PC-9 (cell line): ENCODE measurements around the gene TSPOAP1. TPM values are rescaled to one million over a fixed set of nuclear protein-coding genes. Genes with fewer than 3 reads are reported as not detected.

Source experiments
- BruUV-seq: library from RNA; stranded (reverse); fragments of 400-500 nt; replicated peaks from 2 replicates; lab custom pipeline; 2021; lab: Mats Ljungman, UMichigan
- CTCF ChIA-PET: fragments of 300-600 bp; sonication (Branson Sonifier 250); formaldehyde crosslinking; loops from one replicate; lab custom pipeline; 2022; ENCODE audit warnings: antibody characterized with exemption; lab: Charles Lee
- POLR2A ChIA-PET: fragments of 300-600 bp; sonication (Branson Sonifier 250); formaldehyde crosslinking; loops from one replicate; lab custom pipeline; 2022; ENCODE audit warnings: antibody characterized with exemption; ENCODE audit not compliant: unreplicated experiment; lab: Charles Lee
- DNase-seq, 2 experiments: peaks; one replicate each; pipeline versions ENCODE4 v3.0.0 to v3.0.0-alpha.2; 2015 to 2022; ENCODE audit warnings: mixed read lengths in 1 of 2
- H2AFZ ChIP-seq: fragments of 200-600 bp; sonication (generic); 2 replicates; pipeline ENCODE4 v1.8.1; 2017; ENCODE audit warnings: antibody characterized with exemption
- H3F3A ChIP-seq: fragments of 200-600 bp; sonication (generic); 2 replicates; pipeline ENCODE4 v1.8.1; 2017; ENCODE audit warnings: antibody characterized with exemption, mild to moderate bottlenecking, low read depth; ENCODE audit not compliant: insufficient read depth
- H3K27ac ChIP-seq: fragments of 200-600 bp; sonication (generic); 2 replicates; pipeline ENCODE4 v1.6.1; 2016; ENCODE audit warnings: mixed run types
- H3K27me3 ChIP-seq: fragments of 200-600 bp; sonication (generic); 2 replicates; pipeline ENCODE4 v1.6.1; 2016; ENCODE audit warnings: low read depth, mixed run types; ENCODE audit not compliant: insufficient read depth
- H3K36me3 ChIP-seq: fragments of 200-600 bp; sonication (generic); 2 replicates; pipeline ENCODE4 v1.6.1; 2016; ENCODE audit warnings: low read depth, mixed run types
- H3K4me1 ChIP-seq: fragments of 200-600 bp; sonication (generic); replicated peaks from 2 replicates; pipeline ENCODE4 v1.6.1; 2016; ENCODE audit warnings: mixed run types; ENCODE audit not compliant: insufficient read depth
- H3K4me2 ChIP-seq: fragments of 200-600 bp; sonication (generic); 2 replicates; pipeline ENCODE4 v1.6.1; 2017; ENCODE audit warnings: mixed run types
- H3K4me3 ChIP-seq: fragments of 200-600 bp; sonication (generic); 2 replicates; pipeline ENCODE4 v1.6.1; 2016; ENCODE audit warnings: mixed run types
- H3K79me2 ChIP-seq: fragments of 200-600 bp; sonication (generic); 2 replicates; pipeline ENCODE4 v1.6.1; 2017; ENCODE audit warnings: low read depth, mixed run types
- H3K9me2 ChIP-seq: fragments of 200-600 bp; sonication (generic); 2 replicates; pipeline ENCODE4 v1.8.1; 2017; ENCODE audit warnings: mild to moderate bottlenecking; ENCODE audit not compliant: insufficient read depth
- H3K9me3 ChIP-seq: fragments of 200-600 bp; sonication (generic); 2 replicates; pipeline ENCODE4 v1.8.1; 2016; ENCODE audit warnings: low read depth; ENCODE audit not compliant: insufficient read depth
- H4K20me1 ChIP-seq: fragments of 200-600 bp; sonication (generic); 2 replicates; pipeline ENCODE4 v1.8.1; 2017; ENCODE audit not compliant: insufficient read depth
- EZH2 ChIP-seq: fragments of 200-600 bp; sonication (generic); IDR thresholded peaks from 2 replicates; pipeline ENCODE4 v1.8.0; 2017; ENCODE audit warnings: antibody characterized with exemption, low read depth
- intact Hi-C: fragments of 100-400 bp; cut with micrococcal nuclease; formaldehyde crosslinking; loops from one replicate; pipeline ENCODE4 v1.10.0; 2022; ENCODE audit not compliant: unreplicated experiment
- total RNA-seq: library from RNA; stranded (reverse); gene quantifications from 2 replicates; pipeline ENCODE4 v1.2.3, GENCODE V29; 2021
- TF ChIP-seq, protein P1 (sequence below): fragments of 200-600 bp; sonication (generic); conservative IDR thresholded peaks from 2 replicates; pipeline ENCODE4 v1.6.1; 2017; ENCODE audit warnings: mixed run types, antibody characterized with exemption, mild to moderate bottlenecking, moderate library complexity

The TSPOAP1 gene
- total RNA-seq, 1 experiment from 2014 or later, result 0.15 TPM

DNA sequence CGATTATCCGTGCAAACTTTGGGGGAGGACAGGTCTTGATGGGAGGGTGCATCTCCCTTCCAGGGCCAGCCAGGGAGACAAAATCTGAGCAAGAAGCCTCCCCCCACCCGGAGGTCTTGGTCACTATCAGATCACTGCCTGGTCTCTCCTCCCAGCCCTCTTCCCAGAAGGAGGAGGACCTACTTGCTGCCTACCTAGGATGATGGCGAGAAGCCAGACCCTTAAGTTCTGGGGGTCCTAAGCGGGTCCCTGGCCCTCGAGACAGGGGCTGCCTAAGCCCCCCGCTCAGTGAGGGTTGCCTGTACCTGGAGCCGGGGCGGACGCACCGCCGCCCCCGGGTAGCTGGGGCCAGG, 4.6 kb downstream of the TSPOAP1 start:
- no peaks in the 10 kb centered on the region for H3K9me2 ChIP-seq
- TF ChIP-seq, protein P1, sequence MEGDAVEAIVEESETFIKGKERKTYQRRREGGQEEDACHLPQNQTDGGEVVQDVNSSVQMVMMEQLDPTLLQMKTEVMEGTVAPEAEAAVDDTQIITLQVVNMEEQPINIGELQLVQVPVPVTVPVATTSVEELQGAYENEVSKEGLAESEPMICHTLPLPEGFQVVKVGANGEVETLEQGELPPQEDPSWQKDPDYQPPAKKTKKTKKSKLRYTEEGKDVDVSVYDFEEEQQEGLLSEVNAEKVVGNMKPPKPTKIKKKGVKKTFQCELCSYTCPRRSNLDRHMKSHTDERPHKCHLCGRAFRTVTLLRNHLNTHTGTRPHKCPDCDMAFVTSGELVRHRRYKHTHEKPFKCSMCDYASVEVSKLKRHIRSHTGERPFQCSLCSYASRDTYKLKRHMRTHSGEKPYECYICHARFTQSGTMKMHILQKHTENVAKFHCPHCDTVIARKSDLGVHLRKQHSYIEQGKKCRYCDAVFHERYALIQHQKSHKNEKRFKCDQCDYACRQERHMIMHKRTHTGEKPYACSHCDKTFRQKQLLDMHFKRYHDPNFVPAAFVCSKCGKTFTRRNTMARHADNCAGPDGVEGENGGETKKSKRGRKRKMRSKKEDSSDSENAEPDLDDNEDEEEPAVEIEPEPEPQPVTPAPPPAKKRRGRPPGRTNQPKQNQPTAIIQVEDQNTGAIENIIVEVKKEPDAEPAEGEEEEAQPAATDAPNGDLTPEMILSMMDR, result no peak
- TF ChIP-seq EZH2, result no peak

DNA sequence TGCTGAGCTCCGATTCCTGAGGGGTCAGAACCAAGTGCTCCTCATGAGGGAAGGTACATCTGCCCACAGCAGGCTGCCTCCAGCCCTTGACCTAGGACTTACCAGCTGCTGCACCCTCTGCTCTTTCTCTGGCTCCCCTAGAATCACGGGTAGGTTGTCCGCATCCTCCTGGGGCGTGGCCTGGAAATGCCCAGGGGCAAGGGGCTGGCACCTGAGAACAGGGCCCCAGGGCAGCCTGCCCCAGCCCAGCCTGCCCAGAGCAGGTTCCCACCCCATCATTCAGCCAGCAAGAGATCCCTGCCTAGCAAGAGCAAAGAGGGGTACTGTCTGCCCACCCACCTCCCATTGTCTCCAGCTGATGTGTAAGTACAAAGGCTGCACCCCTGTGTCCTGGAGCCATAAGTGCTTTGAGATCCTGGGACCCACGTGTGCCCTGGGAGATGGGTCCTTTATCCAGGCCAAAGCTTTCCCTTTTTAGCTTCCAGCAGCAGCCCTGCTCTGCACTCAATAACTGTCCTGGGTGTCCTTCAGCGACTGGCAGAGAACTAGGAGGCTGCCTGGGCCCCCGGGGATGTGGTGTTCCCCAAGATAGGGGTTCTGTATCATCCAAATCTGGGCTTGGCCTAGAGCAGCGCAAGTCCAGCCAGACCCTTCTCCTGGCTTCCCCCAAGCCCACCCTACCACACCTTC, 5.1 kb downstream of the TSPOAP1 start:
- CTCF ChIA-PET, result no interaction called here
- H3K27me3 ChIP-seq, result peaks cover 80% of the 10 kb centered on the region
- no peaks in the 10 kb centered on the region for H3K36me3 ChIP-seq
- H3K9me3 ChIP-seq, result no peaks in the 10 kb centered on the region
- no peak overlapping the region for H2AFZ ChIP-seq
- intact Hi-C loops, result no loop called here
- no peak overlapping the region for H3K4me3 ChIP-seq
- no TSS peak for BruUV-seq
- H3K9me2 ChIP-seq, result no peaks in the 10 kb centered on the region
- no peak for DNase-seq
- no peaks in the 10 kb centered on the region for H3K4me1 ChIP-seq
- H4K20me1 ChIP-seq, result no peaks in the 10 kb centered on the region
- H3F3A ChIP-seq, result no peaks in the 10 kb centered on the region
- no peak overlapping the region for H3K4me2 ChIP-seq
- H3K27ac ChIP-seq, result no peak overlapping the region
- POLR2A ChIA-PET, result interaction anchor here (0.7 kb wide), 1 partner anchor 115 kb away, joined by 3 read pairs; no protein-coding TSS in a partner anchor
- no peaks in the 10 kb centered on the region for H3K79me2 ChIP-seq
- TF ChIP-seq, protein P1, result no peak
- TF ChIP-seq EZH2, result no peak

More for the DNA sequence above, 4.6 kb downstream of the TSPOAP1 start:
- Histone ChIP-seq H3K4me3 (no peak overlapping the region), H4K20me1 (no peaks in the 10 kb centered on the region), H3K4me1 (no peaks in the 10 kb centered on the region), H3K79me2 (no peaks in the 10 kb centered on the region), H3K27me3 (peaks cover 82% of the 10 kb centered on the region), H2AFZ (no peak overlapping the region), H3K27ac (no peak overlapping the region), H3K9me3 (no peaks in the 10 kb centered on the region), H3K4me2 (no peak overlapping the region; the same call in 1 of the 2 replicates), H3K36me3 (no peaks in the 10 kb centered on the region), H3F3A (no peaks in the 10 kb centered on the region)
- no TSS peak for BruUV-seq
- intact Hi-C loops, result no loop called here
- DNase-seq, result no peak
- ChIA-PET POLR2A (no interaction called here), CTCF (no interaction called here)

DNA sequence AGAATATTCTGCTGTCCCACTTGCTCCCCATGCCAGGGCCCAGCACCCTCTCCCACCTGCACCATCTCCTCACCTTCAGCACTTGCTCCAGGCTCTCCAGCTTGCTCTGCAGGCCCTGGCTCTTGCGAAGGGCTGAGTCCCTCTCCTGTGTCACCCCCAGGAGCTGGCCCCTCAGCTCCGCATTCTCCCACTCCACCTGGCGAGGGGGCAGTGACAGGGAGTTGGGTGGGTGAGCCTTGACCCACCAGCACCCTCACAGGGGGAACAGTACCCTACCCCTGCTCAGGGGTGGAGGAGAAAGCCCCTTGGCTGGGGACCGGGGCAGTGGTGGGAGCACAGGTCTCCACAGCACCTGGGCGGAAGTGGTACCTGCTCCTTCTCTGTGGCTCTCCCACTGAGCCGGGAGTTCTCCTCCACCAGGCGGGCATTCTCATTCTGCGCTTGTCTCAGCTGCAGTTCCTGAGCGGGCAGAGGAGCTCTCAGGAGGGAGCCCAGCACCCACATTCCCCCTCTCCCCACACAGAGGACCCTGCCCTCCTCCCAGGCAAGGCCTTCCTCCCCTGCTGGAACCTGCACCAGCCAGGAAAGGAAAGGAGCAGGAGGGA, 5.9 kb downstream of the TSPOAP1 start:
- Histone ChIP-seq H3K79me2 (no peaks in the 10 kb centered on the region), H4K20me1 (no peaks in the 10 kb centered on the region), H2AFZ (no peak overlapping the region), H3K27me3 (peaks cover 72% of the 10 kb centered on the region), H3K4me2 (no peak overlapping the region), H3K9me3 (no peaks in the 10 kb centered on the region), H3K4me1 (no peaks in the 10 kb centered on the region), H3F3A (no peaks in the 10 kb centered on the region), H3K36me3 (no peaks in the 10 kb centered on the region), H3K9me2 (no peaks in the 10 kb centered on the region), H3K27ac (no peak overlapping the region), H3K4me3 (no peak overlapping the region)
- no peak for DNase-seq
- TF ChIP-seq, protein P1, result no peak
- no peak for TF ChIP-seq EZH2
- BruUV-seq, result no TSS peak
- ChIA-PET POLR2A (no interaction called here), CTCF (no interaction called here)
- intact Hi-C loops, result no loop called here
